GM19240 (cell line): ENCODE data around the gene SIM2.

Source experiments
- DNase-seq: peaks from one replicate; pipeline ENCODE4 v3.0.0; 2011; ENCODE audit warnings: low spot score; ENCODE audit not compliant: insufficient read length

SIM2 gene

DNA sequence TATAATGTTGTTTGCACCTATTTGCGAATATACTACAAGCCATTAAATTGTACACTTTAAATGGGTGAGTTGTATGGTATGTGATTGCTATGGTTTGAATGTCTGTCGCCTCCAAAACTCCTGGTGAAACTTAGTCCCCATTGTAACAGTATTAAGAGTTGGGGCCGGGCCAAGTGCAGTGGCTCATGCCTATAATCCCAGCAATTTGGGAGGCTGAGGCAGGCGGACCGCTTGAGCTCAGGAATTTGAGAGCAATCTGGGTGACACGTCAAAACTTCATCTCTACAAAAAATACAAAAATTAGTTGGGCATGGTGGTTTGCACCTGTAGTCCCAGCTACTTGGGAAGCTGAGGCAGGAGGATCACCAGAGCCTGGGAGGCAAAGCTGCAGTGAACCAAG is 12.0 kb upstream of the SIM2 start:
- DNase-seq: no peak

DNA sequence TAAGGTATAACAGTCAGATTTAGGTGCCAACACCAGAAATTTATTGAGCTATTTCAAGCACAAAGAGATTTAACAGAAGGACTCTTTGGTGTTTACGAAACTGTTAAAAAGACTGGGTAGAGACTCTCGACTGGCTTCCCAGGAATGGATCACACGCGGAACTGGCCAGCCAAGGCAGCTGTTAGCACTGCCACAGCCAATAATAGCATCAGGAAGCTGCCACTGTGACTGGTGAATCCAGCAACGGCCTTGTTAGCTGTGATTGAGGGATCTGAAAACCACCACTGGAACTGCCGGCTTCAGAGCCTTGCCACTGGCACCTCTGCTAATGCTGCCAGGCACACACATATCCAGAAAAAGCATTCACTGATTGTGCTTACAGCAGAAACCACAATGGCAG is 10.6 kb upstream of the SIM2 start:
- DNase-seq: no peak

DNA sequence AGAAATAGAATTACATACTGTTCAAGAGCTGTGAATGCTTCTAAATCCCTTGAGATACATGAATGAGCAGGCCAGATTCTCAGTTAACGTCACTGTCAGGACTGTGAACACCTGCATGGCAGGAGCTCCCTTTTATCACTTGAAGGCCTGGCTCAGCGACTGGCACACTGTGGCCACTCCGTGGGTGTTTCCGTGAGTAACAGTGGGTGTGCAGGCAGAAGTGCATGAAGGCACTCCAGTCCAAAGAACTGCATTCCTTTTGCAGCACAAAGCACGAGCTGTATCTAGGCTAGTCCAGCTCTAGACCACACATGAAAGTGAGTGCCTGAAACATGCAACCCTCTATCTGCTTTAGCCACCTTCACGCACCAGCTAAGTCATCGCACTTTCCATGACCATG is 9.6 kb upstream of the SIM2 start:
- DNase-seq: no peak

DNA sequence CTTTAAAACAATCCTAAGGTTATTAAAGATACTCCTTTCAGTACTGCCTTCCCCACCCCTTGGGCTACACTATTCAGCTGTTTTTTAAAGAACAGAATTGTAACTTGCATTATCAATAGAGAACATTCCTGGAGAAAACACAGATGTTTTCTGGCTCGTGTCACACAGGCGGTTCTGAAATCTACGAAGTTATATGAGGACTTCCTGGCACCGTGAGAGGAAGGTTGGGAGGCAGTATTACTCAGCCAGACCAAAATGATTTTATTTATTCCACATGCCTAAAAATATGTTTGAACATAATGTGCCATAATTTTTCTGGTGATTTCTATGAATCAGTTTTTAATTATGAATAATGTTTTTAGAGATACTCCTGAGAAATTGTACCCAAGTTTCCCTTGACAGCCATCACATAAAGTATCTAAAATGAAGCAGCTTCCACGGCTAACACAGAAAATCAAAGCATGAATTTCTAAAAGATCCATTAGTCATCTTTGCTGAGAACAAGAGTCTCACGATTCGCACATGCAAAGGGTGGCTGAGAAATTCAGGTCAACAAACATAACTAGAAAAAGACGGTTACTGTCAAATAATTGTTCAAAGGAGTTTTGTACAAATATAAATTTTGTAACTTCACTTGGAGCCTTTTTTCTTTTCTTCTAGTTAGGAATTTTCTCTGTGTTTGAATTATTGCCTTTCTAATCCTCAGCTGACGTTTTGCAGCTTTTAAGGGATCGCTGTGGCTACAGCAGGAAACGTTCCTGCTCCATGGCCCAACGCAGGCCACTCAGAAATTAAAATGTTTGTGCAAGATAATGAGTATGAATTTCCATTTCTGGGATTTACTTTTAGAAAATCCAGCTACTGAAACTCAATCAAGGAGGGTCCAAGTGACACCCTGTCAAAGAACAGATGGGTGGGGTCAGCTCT is 8.0 kb upstream of the SIM2 start:
- DNase-seq: no peak

DNA sequence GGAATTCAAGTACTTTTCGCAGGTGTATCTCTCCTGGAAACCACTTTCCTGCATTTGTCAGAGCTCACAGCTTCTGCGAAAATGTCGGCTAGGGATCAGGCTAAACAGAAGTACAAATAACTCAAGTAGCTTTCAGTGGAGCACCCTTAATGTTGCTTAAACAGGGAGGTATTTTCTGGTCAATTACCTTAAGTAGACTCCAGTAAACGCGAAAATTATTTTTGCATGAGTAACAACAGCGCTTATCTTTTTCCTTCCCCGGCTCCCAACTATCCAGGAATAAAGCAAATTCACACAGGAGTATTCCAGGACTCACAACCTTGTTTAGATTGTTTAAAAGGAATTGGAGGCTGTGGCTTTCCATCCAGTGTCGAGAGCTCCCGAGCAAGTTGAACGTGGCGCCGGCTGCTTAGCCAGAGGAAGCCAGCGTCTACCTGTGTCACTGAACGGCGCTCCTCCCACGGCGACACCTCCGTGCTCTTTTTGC is 7.3 kb upstream of the SIM2 start:
- no peak for DNase-seq

DNA sequence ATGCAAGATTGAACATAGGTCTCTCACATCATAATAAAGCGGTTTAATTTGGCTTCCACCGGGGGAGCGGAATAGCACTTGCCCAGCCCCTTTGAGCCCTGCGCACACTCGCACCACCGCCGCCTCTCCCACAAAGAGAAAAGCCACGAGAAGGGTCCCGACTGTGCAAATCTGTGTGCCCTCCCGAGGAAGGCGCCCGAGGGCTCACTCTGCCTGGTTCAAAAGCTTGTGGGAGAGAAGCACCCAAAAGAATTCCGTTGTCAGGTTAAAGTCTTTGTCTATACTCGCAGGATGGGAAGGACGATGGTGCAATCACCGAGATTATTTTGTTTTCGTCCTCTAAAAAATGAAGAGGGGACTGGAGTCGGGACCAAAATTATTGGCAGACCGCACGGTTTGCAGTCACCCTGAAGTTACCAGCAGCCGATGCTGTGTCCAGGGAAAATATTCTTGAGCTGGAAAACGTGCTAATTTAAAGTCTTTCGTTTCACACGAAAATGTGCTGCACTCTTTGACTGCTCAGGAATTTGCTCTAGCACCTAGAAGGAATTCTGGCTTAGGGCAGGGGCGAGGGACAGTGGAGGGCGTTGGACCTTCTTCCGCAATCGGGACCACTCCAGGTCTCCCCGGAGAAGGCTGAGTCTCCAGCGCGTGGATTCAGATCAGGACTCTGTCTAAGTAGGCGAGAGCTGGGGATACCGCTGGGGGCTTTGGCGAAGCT is 6.6 kb upstream of the SIM2 start:
- no peak for DNase-seq

DNA sequence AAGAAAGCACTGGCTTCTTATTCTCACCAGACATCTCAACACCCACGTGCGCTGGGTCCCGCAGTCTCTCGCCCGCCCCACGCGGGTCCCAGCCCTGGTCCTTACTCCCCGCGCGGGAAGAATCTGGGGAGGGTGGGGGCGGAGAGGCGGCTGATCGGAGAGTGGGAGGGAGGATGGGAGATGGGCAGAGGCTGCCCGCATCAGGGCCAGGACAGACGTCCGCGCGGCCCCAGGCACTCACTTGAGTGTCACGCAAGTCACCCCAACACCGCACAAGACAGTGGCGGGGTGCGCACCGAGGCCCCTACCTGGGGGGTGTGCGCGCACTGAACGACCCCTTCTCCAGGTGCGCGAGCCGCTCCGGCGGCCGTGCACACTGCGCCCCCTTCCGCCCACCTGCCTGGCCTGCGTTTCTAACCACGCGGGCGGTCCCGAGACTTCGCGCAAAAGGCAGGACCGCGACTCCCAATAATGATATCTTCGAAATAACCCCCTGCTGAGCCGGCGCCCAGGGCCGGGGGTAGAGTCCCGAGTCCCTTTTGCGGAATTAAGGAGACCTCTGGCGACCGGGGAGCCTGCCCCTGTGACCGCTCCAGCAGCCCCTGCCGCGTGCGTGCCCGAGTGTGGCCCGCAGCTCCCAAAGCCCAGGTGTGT is 6.0 kb upstream of the SIM2 start:
- no peak for DNase-seq

DNA sequence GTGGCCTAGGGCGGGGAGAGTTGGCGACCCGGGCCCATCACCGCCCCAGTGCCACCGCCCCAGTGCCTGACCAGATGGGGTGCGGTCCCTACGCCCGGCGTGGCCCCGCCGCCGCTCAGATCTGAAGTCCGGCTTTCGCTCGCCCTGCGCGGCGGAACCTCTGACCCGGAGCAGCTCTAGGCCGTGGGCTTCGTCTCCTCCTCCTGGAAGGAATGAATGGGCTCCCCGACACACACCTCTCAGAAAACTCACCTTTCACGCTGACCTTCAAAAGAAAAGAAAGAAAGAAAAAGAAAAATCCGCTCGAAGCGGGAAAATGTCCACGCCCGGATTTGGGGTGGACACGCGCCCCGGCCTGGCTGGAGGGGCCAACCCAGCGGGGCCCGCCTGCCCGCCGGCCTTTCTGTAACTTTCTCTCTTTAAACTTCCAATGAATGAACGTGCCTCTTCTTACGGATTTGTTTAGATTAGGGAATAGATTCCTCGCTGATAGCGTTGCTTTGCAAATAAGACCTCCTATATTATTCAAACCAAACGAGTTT is 5.4 kb upstream of the SIM2 start:
- DNase-seq: no peak

DNA sequence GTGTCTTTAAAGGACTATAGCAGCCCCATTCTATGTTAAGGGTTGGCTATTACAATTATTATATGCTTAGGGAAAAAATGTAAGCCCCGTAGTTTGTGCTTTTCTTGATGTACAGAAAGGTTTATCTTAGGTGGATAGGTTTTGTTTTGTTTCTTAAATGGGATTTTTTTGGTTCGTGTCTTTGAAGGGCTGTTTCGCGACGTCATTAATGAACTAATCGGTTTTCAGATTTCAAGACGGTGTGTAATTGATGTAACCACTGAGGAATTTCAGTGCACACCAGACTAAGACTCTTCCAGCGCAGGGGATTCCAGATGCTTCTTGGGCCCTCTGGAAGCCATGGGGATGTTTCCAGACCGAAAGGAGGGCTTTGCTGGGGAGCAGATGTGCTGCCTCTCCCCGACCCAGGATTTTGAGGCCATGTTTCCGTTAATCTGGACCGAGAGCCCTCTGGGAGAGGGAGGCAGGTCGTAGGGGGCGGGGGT is 4.8 kb upstream of the SIM2 start:
- DNase-seq: no peak

DNA sequence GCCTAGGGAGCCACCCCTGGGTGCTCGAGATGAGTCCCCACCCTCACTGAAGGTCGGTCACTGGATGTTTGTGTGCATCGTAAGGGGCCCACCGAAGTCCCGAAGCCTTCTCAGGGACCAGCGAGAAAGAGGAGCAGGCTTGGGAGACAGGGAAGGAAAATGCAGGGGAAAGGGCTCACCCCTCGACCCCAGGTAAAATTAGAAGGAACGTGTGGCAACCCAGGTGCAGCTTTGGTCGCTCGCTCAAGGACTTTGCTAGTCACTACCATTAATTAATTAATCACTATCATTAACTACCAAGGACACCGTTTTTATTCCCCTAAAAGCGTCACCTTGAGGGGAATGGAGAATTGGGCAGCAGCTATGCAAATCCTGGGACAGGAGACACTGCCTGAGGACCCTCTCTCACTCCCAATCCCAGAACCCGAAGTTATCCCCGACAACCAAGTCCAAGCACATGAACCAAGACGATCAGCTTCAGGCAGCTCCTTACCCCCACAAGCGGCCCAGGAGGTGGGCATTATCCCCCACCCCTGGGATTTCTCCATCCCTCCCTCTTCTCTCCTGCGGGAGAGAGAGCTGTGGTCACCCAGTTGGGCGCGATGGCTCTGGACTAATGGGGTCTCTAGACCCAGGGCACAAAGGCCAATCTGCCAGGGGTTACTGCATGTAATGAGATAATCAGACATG is 4.2 kb upstream of the SIM2 start:
- DNase-seq: no peak

DNA sequence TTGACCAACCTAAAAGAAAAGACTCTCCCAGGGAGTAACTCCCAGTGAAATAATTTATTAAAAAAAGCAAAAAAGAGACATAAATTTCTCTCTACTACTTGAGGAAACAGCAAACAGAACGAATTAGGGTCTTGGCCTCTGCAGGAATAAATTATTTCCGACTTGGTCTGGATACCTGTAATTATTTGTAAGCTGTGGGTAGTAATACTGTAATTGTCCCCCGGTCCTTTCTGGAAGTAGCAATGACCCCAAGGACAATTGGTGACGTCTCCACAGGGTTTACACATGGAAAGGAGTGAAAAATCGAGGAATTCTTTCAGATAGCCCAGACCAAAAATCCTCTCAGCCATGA is 3.7 kb upstream of the SIM2 start:
- DNase-seq: no peak

DNA sequence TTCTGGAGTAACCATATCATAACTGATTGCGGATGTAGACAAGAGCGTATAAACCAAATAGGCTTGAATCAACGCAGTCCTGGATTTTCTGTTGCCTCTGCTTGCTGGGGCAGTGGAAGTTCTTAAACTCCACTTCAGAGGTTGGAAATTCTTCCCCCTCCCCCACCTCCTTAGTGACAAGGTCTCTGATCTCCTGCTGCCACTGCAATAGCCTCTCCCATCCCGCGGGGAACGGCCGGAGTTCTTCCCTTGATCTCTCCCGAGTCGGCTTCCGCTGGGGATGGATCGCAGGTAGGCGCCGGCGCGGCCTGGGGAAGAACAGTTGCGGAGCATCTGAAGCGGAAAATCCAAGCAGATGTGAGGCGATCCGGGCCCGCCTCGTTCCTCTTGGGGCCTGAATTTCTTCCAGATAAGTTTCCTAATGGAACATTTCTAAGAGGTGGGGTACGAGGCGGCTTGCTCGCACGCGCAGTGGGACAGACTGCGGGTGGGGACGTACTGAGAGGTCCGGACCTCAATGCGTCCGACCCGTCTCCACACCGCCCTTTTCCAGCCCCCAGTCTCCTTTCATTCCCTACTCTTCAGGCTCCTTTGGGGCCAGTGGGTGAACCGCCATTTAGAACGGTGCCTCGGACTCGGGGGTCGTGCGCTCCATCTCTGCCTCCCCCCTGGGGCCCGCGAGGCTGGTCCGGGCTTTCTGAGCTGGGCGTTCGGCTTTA is 3.1 kb upstream of the SIM2 start:
- DNase-seq: no peak

DNA sequence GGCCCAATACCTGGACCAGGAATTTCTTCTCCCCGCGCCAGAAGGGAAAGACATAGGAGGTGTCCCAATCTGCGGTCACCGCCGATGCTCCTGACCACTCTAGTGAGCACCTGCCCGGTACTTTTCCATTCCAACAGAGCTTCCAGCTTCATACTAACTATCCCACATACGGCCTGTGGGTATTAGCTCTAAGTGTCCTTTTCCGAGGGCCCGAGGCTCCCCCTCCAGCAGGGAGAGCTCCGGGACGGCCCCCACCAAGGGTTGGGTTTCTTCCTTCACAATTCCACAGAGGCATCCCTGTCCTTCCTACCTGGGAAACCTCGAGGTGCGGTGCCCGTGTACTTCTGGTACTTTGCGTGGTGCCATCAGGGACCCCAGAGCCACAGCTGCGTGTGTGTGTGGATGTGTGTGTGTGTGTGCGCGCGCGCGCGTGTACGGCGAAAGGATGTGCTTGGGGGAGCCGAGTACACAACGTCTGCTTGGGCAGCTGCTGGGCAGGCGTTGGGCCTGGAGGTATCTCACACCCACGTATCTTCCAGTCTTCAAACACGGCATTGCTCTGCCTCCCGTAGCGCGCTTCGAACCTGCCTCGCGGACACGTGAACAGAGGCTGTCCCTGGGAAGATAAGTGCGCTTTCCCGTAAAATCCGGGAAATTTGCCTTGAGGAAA is 2.4 kb upstream of the SIM2 start:
- no peak for DNase-seq

DNA sequence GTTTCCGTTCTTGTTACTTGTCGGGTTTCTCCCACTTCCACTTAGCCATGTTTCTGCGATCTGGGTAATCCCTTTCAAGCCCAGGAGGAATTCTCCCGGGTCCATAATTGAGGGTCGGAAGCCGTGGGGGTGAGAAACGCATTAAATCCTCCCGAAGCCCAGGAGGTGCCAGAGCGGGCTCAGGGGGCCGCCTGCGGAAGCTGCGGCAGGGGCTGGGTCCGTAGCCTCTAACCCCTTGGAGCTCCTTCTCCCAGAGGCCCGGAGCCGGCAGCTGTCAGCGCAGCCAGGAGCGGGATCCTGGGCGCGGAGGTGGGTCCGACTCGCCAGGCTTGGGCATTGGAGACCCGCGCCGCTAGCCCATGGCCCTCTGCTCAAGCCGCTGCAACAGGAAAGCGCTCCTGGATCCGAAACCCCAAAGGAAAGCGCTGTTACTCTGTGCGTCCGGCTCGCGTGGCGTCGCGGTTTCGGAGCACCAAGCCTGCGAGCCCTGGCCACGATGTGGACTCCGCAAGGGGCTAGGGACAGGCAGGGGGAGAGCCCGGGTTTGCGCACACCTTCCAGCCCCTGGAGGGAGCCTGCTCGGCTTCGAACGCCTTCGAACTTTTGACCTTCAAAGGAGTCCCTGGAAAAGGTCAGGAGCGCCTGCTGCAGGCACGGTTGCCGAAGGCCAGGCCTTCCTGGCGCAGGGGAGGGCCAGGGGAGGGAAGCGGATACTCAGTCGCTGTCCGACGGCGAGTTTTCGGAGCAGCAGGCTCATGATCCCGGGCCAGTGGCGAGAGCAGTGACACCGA is 1.7 kb upstream of the SIM2 start:
- no peak for DNase-seq

DNA sequence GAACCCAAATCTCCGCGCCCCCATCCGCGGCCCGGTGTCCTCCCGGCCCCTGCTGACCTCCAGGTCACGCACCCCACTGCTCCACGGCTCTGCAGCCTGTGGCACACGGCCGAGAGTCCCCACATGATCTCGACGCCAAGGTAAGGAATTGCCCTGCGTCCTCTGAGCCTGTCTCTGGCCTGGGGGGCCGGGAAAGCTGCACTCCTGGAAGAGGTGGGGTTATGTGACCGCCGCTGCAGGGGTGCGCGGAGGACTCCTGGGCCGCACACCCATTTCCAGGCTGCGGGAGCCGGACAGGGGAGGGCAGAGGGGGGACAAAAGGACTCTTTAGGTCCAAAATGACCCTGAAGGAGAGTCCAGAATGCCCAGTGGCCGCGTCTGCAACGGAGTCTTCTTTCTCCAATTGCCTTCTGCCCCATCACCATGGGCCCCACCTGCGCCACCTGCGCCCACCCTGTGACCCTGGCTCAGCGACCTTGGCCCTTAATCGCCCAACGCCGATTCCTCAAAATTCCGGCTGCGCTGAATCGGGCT is 997 bp upstream of the SIM2 start:
- DNase-seq: no peak

DNA sequence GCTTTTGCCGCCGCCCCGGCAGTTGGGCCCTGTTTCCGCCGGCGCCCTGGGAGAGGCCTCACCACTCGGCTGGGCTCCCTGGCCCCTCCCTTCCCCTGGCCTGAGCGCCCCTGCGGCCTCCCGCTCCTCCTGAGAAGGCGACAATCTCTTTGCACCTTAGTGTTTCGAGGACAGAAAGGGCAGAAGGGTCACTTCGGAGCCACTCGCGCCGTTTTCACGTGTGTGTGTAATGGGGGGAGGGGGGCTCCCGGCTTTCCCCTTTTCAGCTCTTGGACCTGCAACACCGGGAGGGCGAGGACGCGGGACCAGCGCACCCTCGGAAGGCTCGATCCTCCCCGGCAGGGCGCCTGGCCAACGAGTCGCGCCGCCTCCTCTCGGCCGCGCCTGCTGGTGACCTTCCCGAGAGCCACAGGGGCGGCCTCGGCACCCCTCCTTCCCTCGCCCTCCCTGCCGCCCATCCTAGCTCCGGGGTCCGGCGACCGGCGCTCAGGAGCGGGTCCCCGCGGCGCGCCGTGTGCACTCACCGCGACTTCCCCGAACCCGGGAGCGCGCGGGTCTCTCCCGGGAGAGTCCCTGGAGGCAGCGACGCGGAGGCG is 432 bp upstream of the SIM2 start:
- no peak for DNase-seq

DNA sequence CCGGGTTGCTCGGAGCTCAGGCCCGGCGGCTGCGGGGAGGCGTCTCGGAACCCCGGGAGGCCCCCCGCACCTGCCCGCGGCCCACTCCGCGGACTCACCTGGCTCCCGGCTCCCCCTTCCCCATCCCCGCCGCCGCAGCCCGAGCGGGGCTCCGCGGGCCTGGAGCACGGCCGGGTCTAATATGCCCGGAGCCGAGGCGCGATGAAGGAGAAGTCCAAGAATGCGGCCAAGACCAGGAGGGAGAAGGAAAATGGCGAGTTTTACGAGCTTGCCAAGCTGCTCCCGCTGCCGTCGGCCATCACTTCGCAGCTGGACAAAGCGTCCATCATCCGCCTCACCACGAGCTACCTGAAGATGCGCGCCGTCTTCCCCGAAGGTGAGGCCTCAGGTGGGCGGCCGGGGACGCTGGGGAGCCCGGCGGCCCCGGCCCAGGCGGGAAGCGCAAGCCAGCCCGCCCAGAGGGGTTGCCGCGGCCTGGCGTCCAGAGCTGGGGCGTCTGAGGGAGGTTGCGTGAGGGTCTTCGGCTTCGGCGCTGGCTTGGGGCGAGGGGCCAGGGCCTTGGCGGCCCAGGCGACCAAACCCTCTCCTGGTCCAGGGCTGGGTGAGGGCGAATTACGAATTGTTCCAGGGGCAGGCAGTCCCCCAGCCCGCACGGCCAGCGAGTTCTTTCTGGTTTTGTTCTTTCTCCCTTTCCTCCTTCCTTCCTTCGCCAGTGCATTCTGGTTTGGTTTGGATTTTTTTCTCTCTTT is 805 bp downstream of the SIM2 start:
- no peak for DNase-seq
